ENCODE data around the gene FASTK. TPM values are rescaled to one million over a fixed set of nuclear protein-coding genes. Genes with fewer than 3 reads are reported as not detected.

FASTK gene
- total RNA-seq, 1 experiment from 2014 or later = 95.0 TPM

DNA sequence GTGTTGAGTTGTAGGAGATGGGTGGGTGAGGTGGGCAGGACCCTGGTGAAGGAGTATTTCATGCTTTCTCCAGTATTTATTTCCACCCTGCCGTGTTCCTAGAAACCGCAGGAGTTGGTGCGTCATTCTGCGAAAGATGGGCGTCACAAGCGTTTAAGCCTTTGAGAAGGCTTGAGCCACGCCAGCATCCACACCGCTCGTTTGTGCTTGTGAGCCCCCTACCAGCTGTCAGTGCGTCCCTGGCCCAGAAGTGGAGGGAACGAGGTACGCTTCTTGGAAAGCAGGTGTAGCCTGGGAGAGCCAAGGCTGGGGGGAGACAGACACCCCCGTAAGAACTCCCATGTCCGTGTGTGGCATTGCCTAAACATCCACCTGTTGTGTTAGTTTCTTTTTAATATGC lies 11.4 kb upstream of the FASTK start:
- Histone ChIP-seq H3K4me3 (ENCODE audit: low read depth in 2 of 2, low read length in 2 of 2) (no peak overlapping the region), H3K27ac (ENCODE audit: low read length) (no peak overlapping the region), H3K9me3 (ENCODE audit: control insufficient read depth, insufficient read depth, low read depth, low read length) (no peaks in the 10 kb centered on the region), H3K36me3 (ENCODE audit: control insufficient read depth, insufficient read depth, low read length) (no peaks in the 10 kb centered on the region; the same call in 1 of the 2 replicates), H3K27me3 (ENCODE audit: control insufficient read depth, insufficient read depth, low read length) (no peaks in the 10 kb centered on the region), H3K4me1 (ENCODE audit: control insufficient read depth, insufficient read depth, low read length) (peaks cover 27% of the 10 kb centered on the region; the same call in 1 of the 2 replicates)
- TF ChIP-seq POLR2AphosphoS5 (IDR thresholded peaks at IDR 0.05; ENCODE audit: low read depth, low read length) (no peak), SIN3A (IDR thresholded peaks at IDR 0.05; ENCODE audit: borderline replicate concordance, insufficient read depth, low read depth, low read length) (no peak), TCF7L2 (IDR thresholded peaks at IDR 0.05; ENCODE audit: low read depth, low read length) (no peak)
- TF ChIP-seq, protein P1, sequence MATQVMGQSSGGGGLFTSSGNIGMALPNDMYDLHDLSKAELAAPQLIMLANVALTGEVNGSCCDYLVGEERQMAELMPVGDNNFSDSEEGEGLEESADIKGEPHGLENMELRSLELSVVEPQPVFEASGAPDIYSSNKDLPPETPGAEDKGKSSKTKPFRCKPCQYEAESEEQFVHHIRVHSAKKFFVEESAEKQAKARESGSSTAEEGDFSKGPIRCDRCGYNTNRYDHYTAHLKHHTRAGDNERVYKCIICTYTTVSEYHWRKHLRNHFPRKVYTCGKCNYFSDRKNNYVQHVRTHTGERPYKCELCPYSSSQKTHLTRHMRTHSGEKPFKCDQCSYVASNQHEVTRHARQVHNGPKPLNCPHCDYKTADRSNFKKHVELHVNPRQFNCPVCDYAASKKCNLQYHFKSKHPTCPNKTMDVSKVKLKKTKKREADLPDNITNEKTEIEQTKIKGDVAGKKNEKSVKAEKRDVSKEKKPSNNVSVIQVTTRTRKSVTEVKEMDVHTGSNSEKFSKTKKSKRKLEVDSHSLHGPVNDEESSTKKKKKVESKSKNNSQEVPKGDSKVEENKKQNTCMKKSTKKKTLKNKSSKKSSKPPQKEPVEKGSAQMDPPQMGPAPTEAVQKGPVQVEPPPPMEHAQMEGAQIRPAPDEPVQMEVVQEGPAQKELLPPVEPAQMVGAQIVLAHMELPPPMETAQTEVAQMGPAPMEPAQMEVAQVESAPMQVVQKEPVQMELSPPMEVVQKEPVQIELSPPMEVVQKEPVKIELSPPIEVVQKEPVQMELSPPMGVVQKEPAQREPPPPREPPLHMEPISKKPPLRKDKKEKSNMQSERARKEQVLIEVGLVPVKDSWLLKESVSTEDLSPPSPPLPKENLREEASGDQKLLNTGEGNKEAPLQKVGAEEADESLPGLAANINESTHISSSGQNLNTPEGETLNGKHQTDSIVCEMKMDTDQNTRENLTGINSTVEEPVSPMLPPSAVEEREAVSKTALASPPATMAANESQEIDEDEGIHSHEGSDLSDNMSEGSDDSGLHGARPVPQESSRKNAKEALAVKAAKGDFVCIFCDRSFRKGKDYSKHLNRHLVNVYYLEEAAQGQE (IDR thresholded peaks at IDR 0.05; ENCODE audit: insufficient read depth in 1 of 2, low read depth in 2 of 2, low read length in 1 of 2) = no peak
- TF ChIP-seq, protein P2, sequence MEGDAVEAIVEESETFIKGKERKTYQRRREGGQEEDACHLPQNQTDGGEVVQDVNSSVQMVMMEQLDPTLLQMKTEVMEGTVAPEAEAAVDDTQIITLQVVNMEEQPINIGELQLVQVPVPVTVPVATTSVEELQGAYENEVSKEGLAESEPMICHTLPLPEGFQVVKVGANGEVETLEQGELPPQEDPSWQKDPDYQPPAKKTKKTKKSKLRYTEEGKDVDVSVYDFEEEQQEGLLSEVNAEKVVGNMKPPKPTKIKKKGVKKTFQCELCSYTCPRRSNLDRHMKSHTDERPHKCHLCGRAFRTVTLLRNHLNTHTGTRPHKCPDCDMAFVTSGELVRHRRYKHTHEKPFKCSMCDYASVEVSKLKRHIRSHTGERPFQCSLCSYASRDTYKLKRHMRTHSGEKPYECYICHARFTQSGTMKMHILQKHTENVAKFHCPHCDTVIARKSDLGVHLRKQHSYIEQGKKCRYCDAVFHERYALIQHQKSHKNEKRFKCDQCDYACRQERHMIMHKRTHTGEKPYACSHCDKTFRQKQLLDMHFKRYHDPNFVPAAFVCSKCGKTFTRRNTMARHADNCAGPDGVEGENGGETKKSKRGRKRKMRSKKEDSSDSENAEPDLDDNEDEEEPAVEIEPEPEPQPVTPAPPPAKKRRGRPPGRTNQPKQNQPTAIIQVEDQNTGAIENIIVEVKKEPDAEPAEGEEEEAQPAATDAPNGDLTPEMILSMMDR (IDR thresholded peaks at IDR 0.05) = no peak
- no peak for ATAC-seq
- in situ Hi-C loops (cut with HindIII; ENCODE audit: low pct_unique_long_range_greater_than_20kb, low sequenced_read_pairs) (no loop called here), intact Hi-C loops (cut with micrococcal nuclease; ENCODE audit: unreplicated experiment) (no loop called here)
- DNase-seq (ENCODE audit: low read depth, low spot score) = no peak
- POLR2A ChIA-PET = no interaction called here
- no TSS peak for BruUV-seq (replicated peaks)
- CTCF ChIA-PET = no interaction called here

DNA sequence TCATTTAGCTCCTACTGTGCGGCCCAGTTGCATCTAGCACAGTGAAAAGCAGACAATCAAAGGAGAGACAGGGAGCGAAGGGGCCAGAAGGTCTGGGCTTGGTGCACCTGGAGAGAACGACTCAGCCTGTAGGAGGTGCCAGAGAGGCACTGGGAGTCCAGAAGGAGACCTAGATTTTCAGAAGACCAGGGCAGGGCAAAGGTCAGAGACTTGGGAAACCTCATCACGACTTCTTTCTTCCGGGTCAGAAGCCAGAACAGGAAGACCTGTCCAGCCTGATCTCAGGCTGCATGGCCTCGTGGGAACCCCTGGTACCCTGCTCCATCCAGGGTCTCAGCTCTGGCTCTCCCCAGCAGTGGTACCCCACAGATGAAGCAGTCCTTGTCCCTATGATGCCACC lies 10.8 kb upstream of the FASTK start:
- in situ Hi-C loops (cut with HindIII; ENCODE audit: low pct_unique_long_range_greater_than_20kb, low sequenced_read_pairs) = no loop called here

More for the DNA sequence above, 10.8 kb upstream of the FASTK start:
- ATAC-seq = no peak
- ChIA-PET POLR2A (no interaction called here), CTCF (no interaction called here)
- H3K27ac ChIP-seq (ENCODE audit: low read length) = no peak overlapping the region
- peaks cover 27% of the 10 kb centered on the region; the same call in 1 of the 2 replicates for H3K4me1 ChIP-seq (ENCODE audit: control insufficient read depth, insufficient read depth, low read length)
- intact Hi-C loops (cut with micrococcal nuclease; ENCODE audit: unreplicated experiment) = no loop called here
- DNase-seq (ENCODE audit: low read depth, low spot score) = no peak
- TF ChIP-seq POLR2AphosphoS5 (IDR thresholded peaks at IDR 0.05; ENCODE audit: low read depth, low read length) = no peak
- TF ChIP-seq, protein P2 (IDR thresholded peaks at IDR 0.05) = peak; percentile 82
- no peak for TF ChIP-seq SIN3A (IDR thresholded peaks at IDR 0.05; ENCODE audit: borderline replicate concordance, insufficient read depth, low read depth, low read length)
- no peak for TF ChIP-seq TCF7L2 (IDR thresholded peaks at IDR 0.05; ENCODE audit: low read depth, low read length)
- TF ChIP-seq, protein P1 (IDR thresholded peaks at IDR 0.05; ENCODE audit: insufficient read depth in 1 of 2, low read depth in 2 of 2, low read length in 1 of 2) = no peak
- no TSS peak for BruUV-seq (replicated peaks)
- no peaks in the 10 kb centered on the region for H3K27me3 ChIP-seq (ENCODE audit: control insufficient read depth, insufficient read depth, low read length)
- no peak overlapping the region for H3K4me3 ChIP-seq (ENCODE audit: low read depth in 2 of 2, low read length in 2 of 2)
- no peaks in the 10 kb centered on the region; the same call in 1 of the 2 replicates for H3K36me3 ChIP-seq (ENCODE audit: control insufficient read depth, insufficient read depth, low read length)
- no peaks in the 10 kb centered on the region for H3K9me3 ChIP-seq (ENCODE audit: control insufficient read depth, insufficient read depth, low read depth, low read length)
